Measurements from ENCODE around the gene BABAM2.

The BABAM2 gene

DNA sequence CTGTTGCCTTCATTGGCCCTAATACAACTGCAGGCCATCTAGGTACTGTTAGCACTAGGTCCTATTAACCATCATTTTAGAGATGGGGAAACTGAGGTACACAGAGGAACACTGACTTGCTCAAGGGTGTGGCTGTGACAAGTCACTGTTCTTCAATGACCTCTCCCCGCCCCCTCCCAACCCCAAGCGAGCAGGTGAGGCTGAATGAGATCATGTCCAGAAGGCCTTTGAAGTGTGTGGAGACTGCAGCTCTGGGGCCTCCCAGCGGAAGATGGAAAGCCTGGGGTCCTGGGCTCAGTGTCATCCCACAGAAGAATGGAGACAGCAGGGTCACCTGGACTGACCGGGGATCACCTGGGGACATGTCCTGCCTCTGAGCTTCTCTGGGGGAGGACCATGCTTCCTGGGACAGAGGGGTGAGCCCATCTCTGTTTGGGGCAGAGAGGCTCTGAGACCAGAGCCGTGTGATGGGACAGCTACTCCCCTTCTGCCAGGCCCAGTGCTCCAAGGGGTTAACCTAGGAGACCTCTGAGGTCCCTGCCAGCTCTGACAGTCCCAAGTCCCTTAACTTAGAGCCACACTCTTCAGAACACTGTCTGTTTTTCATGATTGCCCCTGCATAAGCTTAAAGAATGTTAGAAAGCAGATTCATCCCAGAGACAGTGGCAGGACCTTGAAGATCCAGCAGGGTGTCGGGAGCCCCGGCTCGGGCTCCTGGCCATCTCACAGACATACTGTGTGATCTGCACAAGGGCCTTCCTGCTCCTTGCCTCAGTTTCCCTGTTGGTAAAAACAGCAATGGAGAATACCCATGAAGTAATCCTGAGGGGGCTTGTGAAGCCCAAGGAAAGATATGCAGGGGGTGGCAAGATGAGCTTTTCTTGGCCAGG lies 485.5 kb downstream of the BABAM2 start:
- no peak for DNase-seq (ENCODE audit: low read depth in 2 of 2)

DNA sequence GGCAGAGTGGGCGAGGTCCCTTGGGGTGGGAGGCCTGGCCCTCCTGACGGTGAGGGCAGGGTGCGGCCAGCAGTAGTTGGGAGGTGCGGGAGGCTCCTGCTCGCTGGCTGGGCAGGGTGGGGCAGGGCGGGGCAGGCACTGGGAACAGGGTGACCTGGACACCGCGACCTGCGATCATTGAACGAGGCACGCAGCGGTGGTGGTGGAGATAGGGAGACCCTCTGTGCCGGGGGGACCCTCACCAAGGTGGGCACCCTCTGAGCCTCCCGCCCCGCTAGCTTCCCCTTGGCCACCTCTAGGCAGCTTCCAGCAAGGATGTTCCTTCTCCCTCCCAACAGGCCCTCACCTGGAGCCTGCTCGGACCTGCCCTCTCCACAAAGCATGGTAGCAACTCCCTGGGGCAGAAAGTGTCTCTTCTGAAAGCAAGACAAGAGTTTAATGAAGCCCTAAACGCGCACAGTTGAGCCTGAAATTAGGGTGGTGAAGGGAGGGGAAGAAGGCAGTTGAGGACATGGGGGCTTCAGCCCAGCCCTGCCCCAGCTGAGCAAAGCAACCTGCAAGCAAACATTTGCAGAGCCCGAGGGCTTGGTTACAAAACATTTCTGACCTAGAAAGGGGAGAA lies 486.8 kb downstream of the BABAM2 start:
- DNase-seq (ENCODE audit: low read depth in 2 of 2): no peak

DNA sequence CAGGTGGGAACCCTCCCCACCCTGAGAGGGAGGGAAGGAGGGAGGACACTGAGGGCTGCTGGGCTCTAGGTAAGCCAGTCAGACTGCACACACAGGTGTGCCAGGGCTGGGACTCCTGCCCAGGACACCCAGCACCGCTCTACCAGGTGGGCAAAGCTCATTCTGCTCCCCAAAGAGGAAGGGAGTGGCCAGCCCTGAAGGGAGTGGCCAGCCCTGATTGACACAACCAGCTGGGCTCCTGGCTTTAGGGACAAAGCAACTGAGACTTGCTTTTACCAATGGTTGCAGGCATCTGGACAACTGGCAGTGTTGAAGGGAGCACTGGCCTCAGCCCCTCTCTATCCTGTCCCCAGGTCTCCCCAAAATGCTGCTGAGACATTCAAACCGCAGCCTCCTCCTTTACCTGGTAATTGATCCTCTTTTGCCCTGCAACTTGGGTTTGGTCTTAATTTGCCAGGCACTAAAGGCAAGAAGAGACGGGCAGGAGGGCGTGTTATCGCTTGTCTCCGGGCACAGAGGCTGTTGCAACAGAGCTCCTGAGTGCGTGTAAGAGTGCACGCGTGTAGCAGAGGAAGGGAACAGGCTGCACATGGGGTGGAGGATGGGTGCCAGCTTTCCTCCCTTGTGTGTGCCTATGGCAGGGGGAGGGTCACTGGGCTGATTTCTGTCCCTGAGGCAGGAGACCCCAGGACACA lies 487.6 kb downstream of the BABAM2 start:
- no peak for DNase-seq (ENCODE audit: low read depth in 2 of 2)

DNA sequence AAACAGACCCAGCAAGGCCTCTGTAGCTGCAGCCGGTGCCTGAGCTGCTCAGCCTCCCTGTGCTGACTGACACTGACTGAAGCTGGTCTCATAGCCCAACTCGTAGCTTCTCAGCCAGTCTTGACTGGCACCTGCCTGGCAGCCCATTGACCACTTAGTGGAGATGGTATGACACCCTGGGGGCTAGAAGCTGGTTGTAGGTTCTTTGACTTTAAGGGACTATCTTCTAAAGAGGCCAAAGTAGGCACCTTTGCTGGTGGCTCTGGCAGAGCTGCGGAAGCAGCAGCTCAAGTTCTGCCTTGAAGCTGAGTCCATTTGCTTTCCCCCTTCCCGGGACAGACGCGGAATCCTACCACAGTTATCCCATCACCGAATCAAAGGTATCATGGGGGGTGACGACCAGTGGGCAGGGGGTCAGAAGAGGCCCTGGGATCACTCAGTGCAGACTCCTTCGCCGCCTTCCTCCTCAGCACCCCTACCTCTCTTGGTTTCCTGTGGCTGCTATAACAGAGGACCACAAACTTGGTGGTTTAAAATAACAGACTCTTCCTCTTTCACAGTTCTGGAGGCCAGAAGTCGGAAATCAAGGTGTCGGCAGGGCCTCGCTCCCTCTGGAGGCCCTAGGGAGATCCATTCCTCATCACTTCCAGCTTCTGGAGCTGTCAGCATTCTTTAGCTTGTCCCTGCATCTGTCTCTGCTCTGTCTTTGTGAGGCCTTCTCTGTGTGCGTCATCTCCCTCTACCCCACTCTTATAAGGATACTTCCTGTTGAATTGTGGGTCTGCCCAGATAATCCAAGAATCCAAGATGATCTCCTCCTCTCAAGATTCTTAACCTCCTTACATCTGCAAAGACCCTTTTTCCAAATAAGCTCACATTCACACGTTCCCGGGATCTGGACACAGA lies 488.4 kb downstream of the BABAM2 start:
- DNase-seq (ENCODE audit: low read depth in 2 of 2): no peak

DNA sequence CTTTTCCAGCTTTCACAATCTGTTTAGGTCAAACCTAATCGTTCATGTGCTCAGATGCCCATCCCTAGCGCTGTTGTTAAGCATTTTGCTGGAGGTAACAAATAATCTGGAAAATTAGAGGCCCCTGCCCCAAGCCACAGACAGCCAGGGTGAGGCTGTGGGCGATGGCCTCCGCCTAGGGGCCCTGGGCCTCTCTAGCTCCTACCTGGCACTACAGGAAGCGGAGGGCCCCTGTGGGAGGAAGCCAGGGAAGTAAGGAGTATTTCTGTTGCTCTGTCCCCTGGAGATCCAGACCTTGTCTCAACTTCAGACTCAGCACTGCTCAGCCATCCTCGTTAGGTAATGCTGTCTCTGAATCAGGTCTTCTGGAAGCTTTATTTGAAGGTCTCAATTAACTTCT lies 489.7 kb downstream of the BABAM2 start:
- DNase-seq (ENCODE audit: low read depth in 2 of 2): no peak

DNA sequence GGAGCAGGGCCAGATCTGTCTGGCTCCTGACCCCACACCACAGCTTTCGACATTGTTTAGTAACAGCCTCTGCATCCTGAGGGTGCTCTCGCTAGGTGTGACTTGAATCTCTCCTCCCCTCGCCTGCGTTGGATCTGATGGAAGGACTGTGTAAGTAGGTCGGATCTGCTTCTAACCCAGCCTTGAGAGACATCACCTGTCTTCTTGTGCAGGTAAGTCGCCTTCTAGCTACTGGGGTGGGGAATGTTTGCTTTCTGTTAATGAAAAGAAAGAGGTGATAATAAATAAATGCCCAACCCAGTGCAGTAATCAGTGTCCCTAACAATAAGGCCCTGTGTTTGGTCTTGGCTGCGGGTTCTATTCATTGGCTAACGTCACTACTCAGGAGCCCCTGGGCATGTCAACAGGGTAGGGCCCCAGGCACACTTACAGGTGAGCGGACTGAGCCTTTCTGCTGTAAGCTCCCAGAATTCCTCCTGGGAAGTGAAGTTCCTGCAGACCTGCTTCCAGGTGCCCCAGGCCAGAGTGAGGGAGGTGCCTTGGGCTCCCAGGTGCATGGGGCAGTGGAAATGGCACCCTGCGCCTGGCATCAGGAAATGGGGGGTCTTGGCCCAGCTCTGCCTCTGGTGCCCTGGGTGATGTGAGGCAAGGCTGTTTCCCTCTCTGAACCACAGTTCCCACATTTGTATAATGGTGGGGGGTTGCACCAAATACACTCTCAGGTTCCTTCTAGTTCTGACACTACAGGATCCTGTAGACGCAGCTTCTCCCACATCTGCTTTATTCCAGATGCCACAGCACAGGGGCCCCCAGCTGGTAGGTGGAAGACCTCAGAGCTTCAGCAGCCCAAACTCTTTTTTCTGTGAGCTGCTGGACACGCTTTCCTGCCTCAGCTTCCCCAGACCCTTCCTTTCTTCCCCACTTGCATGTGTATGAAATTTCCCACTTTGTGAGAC lies 491.0 kb downstream of the BABAM2 start:
- DNase-seq (ENCODE audit: low read depth in 2 of 2): no peak

DNA sequence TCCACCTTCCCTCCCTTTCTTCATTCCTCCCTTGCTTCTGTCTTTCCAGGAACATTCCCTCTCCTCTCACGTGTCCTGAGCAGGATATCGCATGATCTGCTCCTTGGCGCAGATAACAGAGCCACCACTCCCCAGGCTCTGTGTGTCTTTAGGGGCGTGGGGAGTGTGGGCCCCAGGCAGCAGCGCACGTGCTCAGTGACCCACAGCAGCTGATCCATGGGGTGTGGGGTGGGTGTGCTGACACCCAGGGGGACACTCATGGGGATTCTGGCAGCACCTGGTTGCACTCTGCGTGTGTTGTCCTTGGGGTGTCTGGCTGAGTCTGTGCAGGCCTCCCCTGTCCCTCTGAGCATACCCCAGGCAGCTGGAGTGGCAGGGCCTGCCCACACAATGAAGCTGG lies 492.2 kb downstream of the BABAM2 start:
- DNase-seq (ENCODE audit: low read depth in 2 of 2): no peak

DNA sequence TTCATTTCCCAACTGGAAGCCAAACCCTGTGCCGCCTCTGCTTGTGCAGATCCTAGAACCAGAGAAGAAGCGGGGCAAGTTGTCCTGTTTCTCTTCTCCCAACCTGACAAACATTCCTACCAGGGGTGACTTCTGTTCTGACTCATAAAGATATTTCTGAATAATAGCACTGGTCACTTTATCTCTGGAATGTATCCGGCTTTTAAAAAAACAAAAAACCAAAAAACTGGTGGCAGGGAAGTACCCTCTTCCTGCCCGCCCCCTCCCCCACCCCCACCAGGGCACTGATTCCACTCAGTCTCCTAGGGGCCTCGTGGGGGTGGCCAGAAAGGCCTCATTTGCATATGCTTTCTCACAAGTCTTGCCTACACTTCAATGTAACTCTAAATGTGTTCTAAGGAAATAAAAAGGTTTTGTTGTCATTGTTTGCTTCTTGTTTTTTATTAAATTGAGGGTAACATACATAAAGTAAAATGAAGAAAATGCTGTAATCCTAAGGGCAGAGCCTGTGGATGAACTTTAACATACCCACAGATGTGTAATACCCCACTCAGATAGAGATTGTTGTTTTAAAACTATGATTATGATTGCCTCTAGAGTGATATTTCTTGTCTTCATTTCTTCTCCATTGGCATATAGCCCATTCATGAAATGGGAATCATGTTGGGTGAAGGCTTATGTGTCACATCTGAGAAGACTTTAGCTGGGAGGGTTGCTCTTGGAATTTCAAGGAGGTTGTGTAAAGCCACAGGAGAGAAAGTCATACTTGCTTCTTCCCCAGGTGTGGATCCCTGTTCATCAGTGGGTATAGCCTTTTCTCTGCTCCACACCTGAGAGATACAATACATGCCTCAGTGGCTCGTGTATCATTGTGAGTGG lies 496.8 kb downstream of the BABAM2 start:
- DNase-seq (ENCODE audit: low read depth in 2 of 2): no peak

All from stimulated activated CD4-positive, alpha-beta T cell treated with anti-CD3 and anti-CD28 coated beads, Interleukin-1b, Interleukin-23, amount 100 ng/mL, for 1 hour (primary cell).